Aorta (tissue), 5 donors: ENCODE results near the gene PEA15. TPM values are rescaled to one million over a fixed set of nuclear protein-coding genes. Genes with fewer than 3 reads are reported as not detected.

Source experiments
- ATAC-seq: fragments of 200-7000 bp; cut with Tn5 transposase; one replicate; pipeline ENCODE4 v1.9.1; 2022; ENCODE audit warnings: moderate library complexity; ENCODE audit not compliant: low FRiP score
- DNase-seq, 2 donors: peaks; one replicate each; pipeline ENCODE4 v3.0.0-alpha.2; 2020
- H3K27ac ChIP-seq, 2 donors: one replicate each; pipeline ENCODE4 v1.5.1; 2013; ENCODE audit warnings: low read length in 2 of 2, mild to moderate bottlenecking in 2 of 2, moderate library complexity in 2 of 2, control low read depth in 1 of 2, inconsistent platforms in 1 of 2, low read depth in 1 of 2
- H3K27me3 ChIP-seq, 2 donors: one replicate each; pipeline ENCODE4 v1.6.1; 2013; ENCODE audit warnings: control low read depth in 1 of 2, low read length in 1 of 2, mild to moderate bottlenecking in 1 of 2, moderate library complexity in 1 of 2; ENCODE audit not compliant: insufficient read depth in 2 of 2, control insufficient read depth in 1 of 2
- H3K36me3 ChIP-seq, 2 donors: one replicate each; pipeline ENCODE4 v1.6.1; 2013; ENCODE audit warnings: control low read depth in 1 of 2, low read length in 1 of 2, mild to moderate bottlenecking in 1 of 2; ENCODE audit not compliant: insufficient read depth in 2 of 2, control insufficient read depth in 1 of 2
- H3K4me1 ChIP-seq, 2 donors: one replicate each; pipeline ENCODE4 v1.6.1; 2013; ENCODE audit warnings: low read length in 2 of 2, control low read depth in 1 of 2, mild to moderate bottlenecking in 1 of 2, moderate library complexity in 1 of 2; ENCODE audit not compliant: insufficient read depth in 2 of 2, control insufficient read depth in 1 of 2
- H3K4me3 ChIP-seq, 2 donors: one replicate each; pipeline ENCODE4 v1.5.1; 2013; ENCODE audit warnings: low read length in 2 of 2, control low read depth in 1 of 2, mild to moderate bottlenecking in 1 of 2
- H3K9me3 ChIP-seq: one replicate; pipeline ENCODE4 v1.6.1; 2013; ENCODE audit warnings: mild to moderate bottlenecking, low read length; ENCODE audit not compliant: control insufficient read depth
- WGBS, 2 donors: extraction: QIAGEN DNeasy Blood & Tissue Kit; methylation state at CpG; one replicate each; pipeline ENCODE4 v1.1.7; 2013; 5-methylcytosine and 5-hydroxymethylcytosine counted together
- intact Hi-C, 2 donors: fragments of 100-400 bp; cut with DNase I; formaldehyde crosslinking; loops; one replicate each; pipeline versions ENCODE4 v1.14.2 to v1.15.0; 2022
- polyA plus RNA-seq, 2 donors: library from polyadenylated mRNA; stranded (reverse); fragments of 200-250 nt; gene quantifications; one replicate each; pipeline ENCODE4 v1.2.3, GENCODE V29; 2013
- total RNA-seq, 2 donors: library from RNA; stranded (reverse); fragmentation: NEBNext Ultra II Directional; extraction: Animal tissue kit (Norgen Biotek cat#: 25700); gene quantifications; one replicate each; pipeline ENCODE4 v1.2.1, GENCODE V29; 2021
- donor health status: healthy with polysubstance abuse.
- donor health status: Bipolar disorder and iron deficiency.
- donor health status: DM: no; HTN: no; CAD: no.
- donor health status: DM: no; HTN: no; CAD: no.
- donor health status: DM: yes; HTN: yes; CAD: no.

The PEA15 gene
- total and polyA plus RNA-seq, 4 donors = 258 to 350 (median 305) TPM

GRCh38 chr1:160208557-160209320 lies 3.6 kb downstream of the PEA15 start:
- intact Hi-C loops = loop anchor here in 1 of 2 donors (5.0 kb wide), 1 partner anchor 54 kb away; the partner anchor contains the start of gene DCAF8
- Histone ChIP-seq H3K4me3 (no peak overlapping the region), H3K4me1 (peaks cover 5 to 7% of the 10 kb centered on the region in 2 donors)

GRCh38 chr1:160209321-160210046 lies 4.3 kb downstream of the PEA15 start:
- ATAC-seq (no peak), DNase-seq (no peak)

More at GRCh38 chr1:160208557-160209320, 3.6 kb downstream of the PEA15 start:
- H3K27me3 ChIP-seq = no peaks in the 10 kb centered on the region
- peak overlapping the region in 1 of 2 donors; percentile 7 for H3K27ac ChIP-seq
- no peaks in the 10 kb centered on the region for H3K9me3 ChIP-seq
- ATAC-seq = no peak
- 36 to 48% methylated on average over 6 of the region's 6 CpGs for WGBS, 2 donors
- DNase-seq = no peak
- peaks cover 0 to 15% of the 10 kb centered on the region in 2 donors for H3K36me3 ChIP-seq

DNA sequence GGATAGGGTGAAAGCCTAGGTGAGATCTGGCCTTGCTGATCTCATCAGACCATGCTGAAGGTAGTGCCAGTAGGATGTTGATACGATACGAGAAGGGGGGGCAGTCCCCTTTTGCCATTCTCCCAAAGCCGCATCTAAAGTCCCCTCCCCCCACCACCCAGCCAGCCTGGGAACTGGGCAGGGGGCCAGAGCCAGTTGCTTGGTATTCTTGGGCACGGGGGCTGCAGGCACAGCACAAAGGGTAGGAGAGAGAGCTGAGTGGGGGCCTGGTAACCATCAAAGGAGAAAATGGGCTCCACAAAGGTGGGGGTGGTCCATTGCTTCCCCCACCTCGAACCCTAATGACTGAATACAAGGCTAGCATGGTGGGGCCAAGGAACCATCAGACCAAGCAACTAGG lies 5.4 kb downstream of the PEA15 start:
- intact Hi-C loops = loop anchor here (5.0 to 10.0 kb wide), 2 partner anchors 37 to 286 kb away; partner anchors contain the start of gene TAGLN2 (in 1 of the 2)
- Histone ChIP-seq H3K4me1 (peaks cover 0 to 7% of the 10 kb centered on the region in 2 donors), H3K9me3 (no peaks in the 10 kb centered on the region), H3K4me3 (no peak overlapping the region), H3K27ac (peak overlapping the region in 1 of 2 donors; percentile 22), H3K36me3 (peaks cover 0 to 19% of the 10 kb centered on the region in 2 donors), H3K27me3 (no peaks in the 10 kb centered on the region)
- DNase-seq = no peak
- 13 to 16% methylated on average over 5 of the region's 5 CpGs for WGBS, 2 donors
- no peak for ATAC-seq

More at GRCh38 chr1:160209321-160210046, 4.3 kb downstream of the PEA15 start:
- no peaks in the 10 kb centered on the region for H3K27me3 ChIP-seq
- intact Hi-C loops = loop anchor here (5.0 to 10.0 kb wide), 3 partner anchors 38 to 285 kb away; partner anchors contain the start of genes DCAF8 (in 1 of the 2) and TAGLN2 (in 1 of the 2)
- H3K27ac ChIP-seq = peak overlapping the region in 1 of 2 donors; percentile 71
- H3K9me3 ChIP-seq = no peaks in the 10 kb centered on the region
- WGBS, 2 donors = 41 to 44% methylated on average over 7 of the region's 7 CpGs
- H3K4me1 ChIP-seq = peaks cover 4 to 7% of the 10 kb centered on the region in 2 donors
- peaks cover 0 to 17% of the 10 kb centered on the region in 2 donors for H3K36me3 ChIP-seq
- H3K4me3 ChIP-seq = no peak overlapping the region

DNA sequence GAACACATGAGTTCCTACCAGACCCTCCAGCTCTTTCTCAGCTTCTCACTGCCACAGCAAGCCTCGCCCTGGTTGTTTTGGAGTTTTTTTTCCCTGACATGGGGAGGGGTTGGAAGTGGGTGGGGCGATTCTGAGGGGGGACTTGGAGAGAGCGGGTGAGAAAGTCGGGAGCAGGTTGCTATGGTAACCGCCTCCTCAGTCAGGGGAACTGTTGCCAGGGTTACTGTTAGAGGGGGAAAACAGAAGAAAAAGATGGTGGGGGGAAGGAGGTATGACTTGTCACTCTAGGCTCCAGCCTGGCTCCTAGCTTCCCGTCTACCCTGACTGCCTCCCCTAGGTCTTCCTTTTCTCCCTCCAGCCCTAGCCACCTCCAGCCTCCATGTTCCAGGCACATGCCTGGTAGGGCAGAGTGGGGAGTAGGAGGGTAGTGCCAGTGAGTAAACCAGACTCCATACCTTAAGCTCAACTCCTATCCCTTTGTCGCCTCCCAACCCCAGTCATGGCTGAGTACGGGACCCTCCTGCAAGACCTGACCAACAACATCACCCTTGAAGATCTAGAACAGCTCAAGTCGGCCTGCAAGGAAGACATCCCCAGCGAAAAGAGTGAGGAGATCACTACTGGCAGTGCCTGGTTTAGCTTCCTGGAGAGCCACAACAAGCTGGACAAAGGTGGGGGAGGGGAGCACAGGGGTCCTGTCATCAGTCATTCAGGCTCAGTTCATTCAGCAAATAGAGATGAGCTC lies 6.0 kb downstream of the PEA15 start:
- Histone ChIP-seq H3K4me1 (peaks cover 0 to 7% of the 10 kb centered on the region in 2 donors), H3K9me3 (no peaks in the 10 kb centered on the region), H3K27ac (peak overlapping the region in 1 of 2 donors; percentile 22), H3K36me3 (peaks cover 0 to 20% of the 10 kb centered on the region in 2 donors), H3K4me3 (no peak overlapping the region), H3K27me3 (no peaks in the 10 kb centered on the region)
- DNase-seq = no peak
- intact Hi-C loops = loop anchor here (5.0 to 10.0 kb wide), 2 partner anchors 36 to 286 kb away; partner anchors contain the start of gene TAGLN2 (in 1 of the 2)
- no peak for ATAC-seq
- WGBS, 2 donors = 48 to 59% methylated on average over 10 of the region's 10 CpGs

GRCh38 chr1:160214481-160215140 lies 9.4 kb downstream of the PEA15 start:
- Histone ChIP-seq H3K27me3 (no peaks in the 10 kb centered on the region), H3K9me3 (no peaks in the 10 kb centered on the region), H3K36me3 (peaks cover 0 to 20% of the 10 kb centered on the region in 2 donors), H3K27ac (no peak overlapping the region), H3K4me3 (no peak overlapping the region), H3K4me1 (peaks cover 0 to 4% of the 10 kb centered on the region in 2 donors)
- DNase-seq (no peak), ATAC-seq (no peak)
- intact Hi-C loops = loop anchor here (5.0 to 10.0 kb wide), 2 partner anchors 33 to 290 kb away; partner anchors contain the start of gene TAGLN2 (in 1 of the 2)
- WGBS, 2 donors = 71 to 78% methylated on average over 3 of the region's 3 CpGs

DNA sequence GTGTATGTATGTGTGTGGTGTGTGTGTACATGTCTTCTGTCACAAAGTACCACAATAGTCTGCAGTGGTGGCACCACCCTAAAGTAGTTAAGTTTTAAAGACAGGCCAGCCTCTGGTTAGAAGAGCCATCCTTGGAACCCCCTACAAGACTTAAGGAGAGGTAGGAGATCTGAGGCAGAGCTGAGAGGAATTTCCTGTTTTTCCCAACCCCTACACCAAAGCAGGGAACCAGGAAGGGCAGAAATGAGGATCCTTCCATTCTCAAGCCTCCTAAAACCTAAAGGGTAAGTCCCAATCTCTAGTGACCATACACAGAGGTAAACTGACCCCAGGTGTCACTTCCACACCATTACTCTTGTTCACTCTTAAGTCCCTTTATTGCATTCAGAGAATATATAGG lies 11.1 kb downstream of the PEA15 start:
- intact Hi-C loops = loop anchor here in 1 of 2 donors (10.0 kb wide), 1 partner anchor 292 kb away; the partner anchor contains the start of gene TAGLN2

DNA sequence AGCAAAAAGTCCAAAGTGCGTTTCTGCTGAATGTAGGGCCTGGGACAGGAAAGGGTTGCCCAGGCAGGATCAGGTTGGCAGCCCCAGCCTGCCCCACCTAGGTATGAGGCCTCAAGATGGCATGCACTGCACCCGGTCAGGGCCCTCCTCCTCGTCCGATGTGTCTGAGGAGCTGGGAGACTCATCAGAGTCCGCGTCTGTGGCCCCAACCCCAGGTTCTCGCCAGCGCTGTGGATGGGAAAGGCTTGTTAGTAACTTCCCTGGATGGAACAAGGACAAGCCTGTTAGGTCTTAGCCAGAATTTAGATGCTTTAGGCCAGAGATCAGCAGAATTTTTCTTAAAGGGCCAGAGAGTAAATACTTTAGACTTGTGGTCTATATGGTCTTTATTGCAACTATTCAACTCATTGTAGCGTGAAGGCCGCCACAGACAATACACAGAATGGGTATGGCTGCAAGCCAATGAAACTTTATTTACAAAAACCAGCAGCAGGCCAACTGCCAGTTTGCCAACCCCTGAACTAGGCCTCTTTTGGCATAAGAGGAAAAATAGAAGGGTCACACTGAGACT lies 12.4 kb downstream of the PEA15 start:
- DNase-seq = peak; percentile 61 to 83
- H3K4me3 ChIP-seq = no peak overlapping the region
- H3K27ac ChIP-seq = peak overlapping the region in 1 of 2 donors; percentile 96
- peaks cover 0 to 3% of the 10 kb centered on the region in 2 donors for H3K4me1 ChIP-seq
- peaks cover 0 to 18% of the 10 kb centered on the region in 2 donors for H3K36me3 ChIP-seq
- WGBS, 2 donors = 6 to 8% methylated on average over 10 of the region's 10 CpGs
- intact Hi-C loops = loop anchor here (2.0 to 10.0 kb wide), 3 partner anchors 25 to 293 kb away; partner anchors contain the start of gene TAGLN2 (in 1 of the 2)
- H3K9me3 ChIP-seq = no peaks in the 10 kb centered on the region
- ATAC-seq = peak; percentile 57
- no peaks in the 10 kb centered on the region for H3K27me3 ChIP-seq

More for the DNA sequence above, 11.1 kb downstream of the PEA15 start:
- Histone ChIP-seq H3K27me3 (no peaks in the 10 kb centered on the region), H3K27ac (peak overlapping the region in 1 of 2 donors; percentile 41), H3K4me3 (no peak overlapping the region), H3K36me3 (peaks cover 0 to 20% of the 10 kb centered on the region in 2 donors), H3K9me3 (no peaks in the 10 kb centered on the region), H3K4me1 (peaks cover 0 to 3% of the 10 kb centered on the region in 2 donors)
- ATAC-seq = no peak
- no peak for DNase-seq
